Lower lobe of right lung (tissue), 2 donors: Measurements from ENCODE around the gene STRADA. TPM values are rescaled to one million over a fixed set of nuclear protein-coding genes. Genes with fewer than 3 reads are reported as not detected.

Experiments used
- ATAC-seq, 2 donors: fragments of 200-7000 bp; cut with Tn5 transposase; one replicate each; pipeline ENCODE4 v1.9.1; 2020 to 2022; ENCODE audit warnings: mild to moderate bottlenecking in 2 of 2, moderate library complexity in 2 of 2
- DNase-seq: peaks from one replicate; pipeline ENCODE4 v3.0.0-alpha.2; 2020
- H3K27ac ChIP-seq: fragments of 200-600 bp; one replicate; pipeline ENCODE4 v1.8.0; 2022
- H3K27me3 ChIP-seq: fragments of 200-600 bp; one replicate; pipeline ENCODE4 v1.8.0; 2022; ENCODE audit warnings: low read depth
- H3K36me3 ChIP-seq: fragments of 200-600 bp; one replicate; pipeline ENCODE4 v1.8.0; 2022; ENCODE audit warnings: mild to moderate bottlenecking
- H3K4me1 ChIP-seq: fragments of 200-600 bp; one replicate; pipeline ENCODE4 v1.8.0; 2022
- H3K4me3 ChIP-seq: fragments of 200-600 bp; one replicate; pipeline ENCODE4 v1.8.0; 2022; ENCODE audit warnings: mild to moderate bottlenecking
- H3K9me3 ChIP-seq: fragments of 200-600 bp; one replicate; pipeline ENCODE4 v1.8.0; 2022
- intact Hi-C: fragments of 100-400 bp; cut with DNase I; formaldehyde crosslinking; loops from one replicate; pipeline ENCODE4 v1.11.0; 2022
- total RNA-seq: library from RNA; stranded (reverse); fragmentation: NEBNext Ultra II Directional; extraction: Animal tissue kit (Norgen Biotek cat#: 25700); gene quantifications from one replicate; pipeline ENCODE4 v1.2.1, GENCODE V29; 2021
- TF ChIP-seq, protein P1 (sequence below): fragments of 200-600 bp; IDR thresholded peaks from one replicate; pipeline ENCODE4 v1.8.0; 2022; ENCODE audit warnings: antibody characterized with exemption, mild to moderate bottlenecking
- donor health status: DM: no; HTN: yes; CAD: no; lungs with severe emphysema.

Gene STRADA
- total RNA-seq, 1 donor from 2014 or later, result 32.8 TPM

DNA sequence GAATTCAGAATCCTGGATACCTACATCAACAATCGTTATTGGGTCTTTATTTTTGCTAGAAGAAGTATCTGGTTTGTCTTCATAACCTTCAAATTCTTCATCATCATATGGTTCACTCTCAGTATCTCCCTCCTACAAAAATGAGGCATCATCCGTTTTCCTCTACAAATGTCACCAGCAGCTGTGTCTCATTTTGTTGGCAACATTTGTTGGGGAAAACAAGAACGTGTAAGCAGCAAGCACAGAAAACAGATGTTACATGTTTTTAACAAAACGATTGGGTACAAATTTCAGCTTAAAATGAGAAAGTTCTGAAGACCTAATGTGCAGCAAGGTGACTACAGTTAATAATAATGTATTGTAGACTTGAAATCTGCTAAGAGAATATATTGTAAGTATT, 23.1 kb upstream of the STRADA start:
- ATAC-seq, result no peak
- H3K9me3 ChIP-seq, result no peaks in the 10 kb centered on the region
- intact Hi-C loops, result no loop called here
- no peak for DNase-seq
- H3K4me3 ChIP-seq, result no peak overlapping the region
- TF ChIP-seq, protein P1, sequence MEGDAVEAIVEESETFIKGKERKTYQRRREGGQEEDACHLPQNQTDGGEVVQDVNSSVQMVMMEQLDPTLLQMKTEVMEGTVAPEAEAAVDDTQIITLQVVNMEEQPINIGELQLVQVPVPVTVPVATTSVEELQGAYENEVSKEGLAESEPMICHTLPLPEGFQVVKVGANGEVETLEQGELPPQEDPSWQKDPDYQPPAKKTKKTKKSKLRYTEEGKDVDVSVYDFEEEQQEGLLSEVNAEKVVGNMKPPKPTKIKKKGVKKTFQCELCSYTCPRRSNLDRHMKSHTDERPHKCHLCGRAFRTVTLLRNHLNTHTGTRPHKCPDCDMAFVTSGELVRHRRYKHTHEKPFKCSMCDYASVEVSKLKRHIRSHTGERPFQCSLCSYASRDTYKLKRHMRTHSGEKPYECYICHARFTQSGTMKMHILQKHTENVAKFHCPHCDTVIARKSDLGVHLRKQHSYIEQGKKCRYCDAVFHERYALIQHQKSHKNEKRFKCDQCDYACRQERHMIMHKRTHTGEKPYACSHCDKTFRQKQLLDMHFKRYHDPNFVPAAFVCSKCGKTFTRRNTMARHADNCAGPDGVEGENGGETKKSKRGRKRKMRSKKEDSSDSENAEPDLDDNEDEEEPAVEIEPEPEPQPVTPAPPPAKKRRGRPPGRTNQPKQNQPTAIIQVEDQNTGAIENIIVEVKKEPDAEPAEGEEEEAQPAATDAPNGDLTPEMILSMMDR, result no peak
- H3K27ac ChIP-seq, result no peak overlapping the region
- no peaks in the 10 kb centered on the region for H3K27me3 ChIP-seq
- peaks cover 23% of the 10 kb centered on the region for H3K4me1 ChIP-seq
- H3K36me3 ChIP-seq, result peaks cover 69% of the 10 kb centered on the region

DNA sequence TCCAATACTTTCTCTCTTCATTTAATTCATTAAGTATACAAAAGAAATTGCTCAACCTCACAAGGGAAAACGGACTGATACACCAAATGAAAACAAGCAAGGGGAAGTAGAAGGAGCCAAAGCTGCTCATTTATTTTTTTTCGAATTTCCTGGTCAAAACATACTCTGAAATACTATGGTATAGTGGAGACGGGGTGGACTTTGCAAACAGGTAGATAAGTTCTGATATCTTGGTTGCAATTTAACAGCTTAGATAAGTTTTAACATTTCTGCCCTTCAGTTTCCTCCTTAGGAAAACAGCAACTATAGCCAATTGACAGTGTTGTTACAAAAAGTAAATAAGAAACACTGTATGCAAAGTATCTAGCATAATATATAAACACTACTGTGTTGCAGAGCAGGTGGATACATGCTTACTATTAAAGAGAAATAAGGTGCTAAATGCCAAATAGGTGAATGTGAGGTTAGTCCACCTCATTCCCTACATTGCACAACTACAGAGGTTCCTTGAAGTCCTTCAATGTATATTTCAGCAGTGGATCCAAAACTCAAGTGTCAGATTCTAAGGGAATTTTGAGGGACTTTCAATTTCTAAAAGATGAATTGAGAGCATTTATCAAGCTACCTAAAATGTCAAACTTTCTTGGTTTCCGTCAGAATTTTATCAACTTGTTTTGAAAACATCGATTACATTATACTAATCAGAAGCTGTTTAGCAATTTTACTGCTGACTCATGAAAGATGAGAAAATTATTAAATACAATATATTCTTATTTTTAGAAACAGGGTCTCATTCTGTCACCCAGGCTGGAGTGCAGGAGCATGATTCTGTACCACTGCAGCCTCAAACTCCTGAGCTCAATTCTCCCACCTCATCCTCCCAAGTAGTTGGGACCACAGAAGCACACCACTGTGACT, 20.8 kb upstream of the STRADA start:
- intact Hi-C loops, result no loop called here
- peaks cover 77% of the 10 kb centered on the region for H3K36me3 ChIP-seq
- no peak overlapping the region for H3K4me3 ChIP-seq
- DNase-seq, result no peak
- ATAC-seq, result no peak
- TF ChIP-seq, protein P1, result no peak
- no peaks in the 10 kb centered on the region for H3K27me3 ChIP-seq
- no peaks in the 10 kb centered on the region for H3K9me3 ChIP-seq
- H3K4me1 ChIP-seq, result peaks cover 22% of the 10 kb centered on the region
- peak overlapping the region; percentile 9 for H3K27ac ChIP-seq

DNA sequence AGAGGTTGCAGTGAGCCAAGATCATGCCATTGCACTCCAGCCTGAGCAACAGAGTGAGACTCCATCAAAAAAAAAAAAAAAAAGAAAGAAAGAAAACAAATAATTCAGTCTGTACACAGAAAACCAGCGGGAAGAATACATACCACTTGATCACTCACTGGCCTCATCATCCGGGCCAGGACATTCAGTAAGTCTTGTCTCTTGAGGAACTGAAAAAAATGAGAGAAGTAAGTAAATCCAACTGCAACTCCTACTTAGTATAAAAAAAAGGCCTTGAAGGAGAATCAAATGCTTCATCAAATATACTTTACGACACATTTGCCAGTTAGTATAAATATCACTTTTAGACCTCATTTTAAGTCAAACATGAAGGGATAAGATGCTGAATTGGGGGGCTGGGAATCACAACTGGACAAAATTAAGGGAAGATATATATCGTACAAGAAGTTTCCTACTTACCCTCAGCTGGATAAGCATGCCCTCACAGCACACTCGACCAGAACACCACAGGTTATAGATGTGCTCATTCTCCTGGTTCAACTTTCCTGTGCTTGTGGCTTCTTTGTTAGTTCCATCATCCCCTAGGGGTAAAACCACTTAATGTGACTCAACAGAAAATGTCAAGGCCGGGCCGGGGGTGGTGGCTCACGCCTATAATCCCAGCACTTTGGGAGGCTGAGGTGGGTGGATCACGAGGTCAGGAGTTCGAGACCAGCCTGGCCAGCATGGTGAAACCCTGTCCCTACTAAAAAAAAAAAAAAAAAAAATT, 19.4 kb upstream of the STRADA start:
- TF ChIP-seq, protein P1, result no peak
- DNase-seq, result no peak
- no peak for ATAC-seq
- Histone ChIP-seq H3K36me3 (peaks cover 92% of the 10 kb centered on the region), H3K9me3 (no peaks in the 10 kb centered on the region), H3K4me1 (peaks cover 21% of the 10 kb centered on the region), H3K27me3 (no peaks in the 10 kb centered on the region), H3K4me3 (no peak overlapping the region), H3K27ac (no peak overlapping the region)
- intact Hi-C loops, result no loop called here

DNA sequence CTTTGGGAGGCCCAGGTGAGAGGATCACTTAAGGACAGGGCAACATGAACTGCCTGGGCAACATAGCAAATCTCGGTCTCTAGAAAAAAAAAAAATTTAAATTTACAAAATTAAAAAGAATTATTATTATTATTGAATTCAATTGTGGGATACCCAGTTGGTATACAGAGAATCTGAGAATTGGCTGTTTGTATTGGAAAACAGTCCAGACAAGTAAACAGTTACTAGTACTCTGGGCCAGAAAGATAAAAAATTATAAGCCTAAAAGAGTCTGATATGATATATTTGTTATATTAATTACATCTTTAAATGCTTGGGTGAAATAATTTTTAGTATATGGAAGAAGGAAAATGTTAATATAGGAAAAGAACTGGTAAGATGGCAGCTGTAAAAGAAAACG, 16.8 kb upstream of the STRADA start:
- Histone ChIP-seq H3K36me3 (peaks cover 97% of the 10 kb centered on the region), H3K4me1 (peaks cover 12% of the 10 kb centered on the region), H3K4me3 (no peak overlapping the region), H3K27ac (no peak overlapping the region), H3K27me3 (no peaks in the 10 kb centered on the region), H3K9me3 (no peaks in the 10 kb centered on the region)
- TF ChIP-seq, protein P1, result no peak
- DNase-seq (no peak), ATAC-seq (no peak)
- intact Hi-C loops, result no loop called here

DNA sequence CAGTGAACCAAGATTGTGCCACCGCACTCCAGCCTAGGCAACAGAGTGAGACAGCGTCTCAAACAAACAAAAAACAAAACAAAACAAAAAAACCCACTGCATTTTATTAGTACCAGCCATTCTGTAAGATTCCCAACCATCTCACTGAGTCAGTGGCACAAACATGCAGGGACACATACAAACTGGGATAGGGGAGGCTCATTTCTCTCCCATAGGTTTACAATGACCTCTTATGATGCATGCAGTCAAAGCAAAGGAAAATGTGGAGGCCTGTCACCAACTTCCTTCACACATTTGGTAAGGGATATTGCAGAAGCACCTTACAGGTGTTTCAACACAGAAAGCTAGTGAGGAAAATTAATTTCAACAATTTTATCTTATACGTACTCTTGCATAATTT, 12.4 kb upstream of the STRADA start:
- Histone ChIP-seq H3K9me3 (no peaks in the 10 kb centered on the region), H3K36me3 (peaks cover 100% of the 10 kb centered on the region), H3K4me3 (no peak overlapping the region), H3K27ac (no peak overlapping the region), H3K27me3 (no peaks in the 10 kb centered on the region), H3K4me1 (no peaks in the 10 kb centered on the region)
- ATAC-seq (no peak), DNase-seq (no peak)
- TF ChIP-seq, protein P1, result no peak
- intact Hi-C loops, result no loop called here
